ENCODE measurements around the gene SYCP3.
"Not testable (repeated sequence)": the region's sequence is repeated elsewhere in the genome, so short reads cannot be mapped to it uniquely, and the experiment has no call there.

Gene SYCP3

DNA sequence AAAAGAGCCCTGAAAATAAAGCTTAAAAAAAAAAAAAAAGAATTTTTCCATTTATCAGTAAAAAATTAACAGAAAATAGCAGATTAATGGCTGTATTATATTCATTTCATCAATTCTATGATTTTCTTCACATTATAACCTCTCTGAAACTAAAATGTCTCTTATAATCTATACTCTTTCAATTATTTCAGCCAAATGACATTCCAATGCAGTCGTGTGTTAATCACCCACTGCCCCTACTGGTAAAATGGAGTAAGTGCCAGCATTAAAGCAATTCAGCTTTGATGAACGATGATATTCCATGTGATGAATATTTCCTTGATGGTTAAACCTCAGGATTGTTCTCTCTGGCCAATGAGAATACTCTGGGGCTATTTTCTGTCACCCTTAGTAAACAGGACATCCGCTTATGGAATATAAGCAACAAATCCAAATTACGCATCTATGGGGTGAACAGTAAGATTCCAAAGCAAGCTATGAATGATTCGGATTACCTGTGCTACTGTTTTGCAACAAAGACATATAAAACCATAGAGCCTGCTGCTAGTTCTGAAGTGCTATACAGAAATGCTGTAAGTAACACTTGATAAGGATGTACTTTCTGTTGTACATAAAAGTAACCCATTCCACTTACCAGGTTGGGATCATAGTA, 20.3 kb upstream of the SYCP3 start:
- DNase-seq, result no peak

DNA sequence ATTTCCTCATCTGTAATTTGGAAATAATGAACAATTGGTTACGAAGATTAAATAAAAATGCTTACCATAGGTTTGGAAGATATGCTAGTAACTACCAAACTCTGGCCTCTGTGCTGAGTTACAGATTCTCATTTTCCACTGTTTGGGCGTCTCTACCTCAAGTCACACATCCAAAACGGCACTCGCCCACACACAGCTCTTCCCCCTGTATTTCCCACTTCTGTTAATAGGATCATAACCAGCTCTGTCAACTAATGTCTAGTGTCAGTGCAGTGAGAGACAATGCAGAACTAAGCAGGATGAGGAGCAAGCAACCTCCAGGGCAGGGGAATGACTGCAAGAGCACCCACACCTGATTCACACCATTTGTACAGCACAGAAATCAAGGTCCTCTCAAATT, 10.9 kb upstream of the SYCP3 start:
- no peak for DNase-seq

DNA sequence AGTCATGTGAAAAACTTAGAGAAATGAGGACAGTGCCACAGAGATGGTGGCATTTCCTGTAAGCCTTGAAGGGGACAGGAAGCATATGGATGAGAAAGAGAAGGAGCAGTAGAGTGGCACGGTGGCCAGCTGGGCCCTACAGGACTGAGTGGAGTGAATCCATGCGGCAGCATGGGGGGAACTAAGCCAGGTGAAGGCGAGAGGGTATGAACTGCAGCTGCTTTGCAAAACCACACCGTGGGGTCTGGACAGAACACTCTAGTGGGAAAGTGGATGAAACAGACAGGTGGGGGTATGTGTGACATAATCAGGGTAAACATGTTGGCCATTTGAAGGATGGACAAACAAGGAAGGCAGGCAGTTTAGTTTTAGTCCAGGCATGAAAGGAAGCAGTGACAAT, 10.4 kb upstream of the SYCP3 start:
- no peak for DNase-seq

DNA sequence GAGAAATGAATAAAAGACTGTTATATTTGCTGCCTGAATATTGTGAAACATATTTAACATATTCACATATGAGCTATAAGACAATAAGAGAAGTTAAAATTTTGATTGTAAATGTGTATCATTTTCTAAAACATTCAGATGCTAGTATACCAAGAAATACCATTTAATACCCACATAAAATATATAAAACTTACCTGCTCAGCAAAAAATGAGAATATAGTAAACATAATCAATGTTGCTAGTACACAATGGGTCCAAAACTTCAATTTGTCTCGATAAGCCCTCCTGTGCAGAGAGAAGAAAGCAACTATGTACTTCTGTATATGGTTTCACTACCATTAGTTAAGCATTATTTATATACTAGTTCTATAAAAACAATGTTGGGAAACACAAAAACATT, 9.6 kb upstream of the SYCP3 start:
- DNase-seq, result no peak

DNA sequence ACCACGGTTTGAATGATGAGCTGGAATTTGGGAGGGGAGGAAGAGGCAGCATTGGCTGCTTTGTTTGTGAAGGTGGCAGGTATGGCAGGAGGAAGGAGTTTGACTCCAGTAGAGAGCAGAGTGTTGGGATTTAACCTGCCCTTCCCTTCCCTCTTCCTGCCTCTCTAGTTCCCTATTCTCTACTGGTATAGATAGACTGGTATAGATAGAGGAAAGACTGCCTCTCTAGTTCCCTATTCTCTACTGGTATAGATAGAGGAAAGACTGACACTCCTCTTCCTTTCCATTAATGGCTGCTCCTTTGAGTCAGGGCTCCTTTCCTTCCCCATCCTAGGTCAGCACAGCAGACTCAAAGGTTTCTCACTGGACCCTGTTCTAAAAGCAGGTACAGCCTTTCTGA, 8.4 kb upstream of the SYCP3 start:
- no peak for DNase-seq

DNA sequence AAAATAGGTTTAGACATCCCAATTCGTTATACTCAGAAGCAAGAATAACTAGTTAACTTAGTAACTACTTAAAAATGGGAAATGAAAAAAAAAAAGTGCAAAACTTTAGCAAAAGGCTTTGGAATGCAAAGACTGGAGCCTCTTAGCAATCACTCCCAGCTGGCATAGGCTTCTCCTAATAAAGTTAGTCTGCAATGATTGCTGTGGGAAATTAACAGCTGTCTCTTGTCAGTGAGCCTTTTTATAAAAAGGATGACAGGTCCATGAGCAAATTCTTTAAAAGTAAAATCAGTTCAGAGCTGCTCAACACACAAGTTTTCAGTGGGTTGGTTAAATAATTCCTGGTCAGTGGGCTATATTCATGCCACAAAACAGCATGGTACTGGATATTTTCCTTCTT, 7.4 kb upstream of the SYCP3 start:
- DNase-seq, result no peak

DNA sequence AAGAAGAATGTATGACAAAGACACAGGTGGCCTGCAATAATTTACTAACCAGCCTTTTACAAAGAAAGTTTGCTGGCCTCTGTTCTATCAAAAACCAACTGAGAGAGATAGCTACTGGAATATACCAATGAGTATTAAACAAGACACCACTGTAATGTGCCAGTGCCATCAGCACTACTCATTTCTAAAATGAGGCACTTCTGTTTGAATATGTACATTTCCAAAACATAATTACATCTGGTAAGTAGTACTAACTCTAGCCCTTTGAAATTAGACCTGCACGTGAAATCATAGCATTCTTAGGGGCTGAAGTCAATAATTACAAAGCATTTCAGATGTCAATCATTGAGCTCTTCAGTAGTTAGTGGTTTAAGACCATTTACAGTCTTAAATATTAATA, 6.9 kb upstream of the SYCP3 start:
- no peak for DNase-seq

DNA sequence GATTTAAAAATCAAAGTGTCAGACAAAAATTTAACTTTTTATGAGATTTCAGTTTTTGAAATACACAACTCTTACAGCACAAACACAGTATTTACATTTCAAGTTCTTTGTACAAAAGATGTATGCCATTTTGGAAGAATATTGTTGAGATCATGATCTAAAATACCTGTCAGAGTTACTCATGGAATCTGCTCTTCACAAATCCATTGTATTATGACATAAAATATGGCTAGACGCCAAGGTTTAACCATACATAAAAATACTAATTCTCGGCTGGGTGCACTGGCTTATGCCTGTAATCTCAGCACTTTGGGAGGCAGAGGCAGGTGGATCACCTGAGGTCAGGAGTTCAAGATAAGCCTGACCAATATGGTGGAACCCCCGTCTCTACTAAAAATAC, 6.2 kb upstream of the SYCP3 start:
- no peak for DNase-seq

DNA sequence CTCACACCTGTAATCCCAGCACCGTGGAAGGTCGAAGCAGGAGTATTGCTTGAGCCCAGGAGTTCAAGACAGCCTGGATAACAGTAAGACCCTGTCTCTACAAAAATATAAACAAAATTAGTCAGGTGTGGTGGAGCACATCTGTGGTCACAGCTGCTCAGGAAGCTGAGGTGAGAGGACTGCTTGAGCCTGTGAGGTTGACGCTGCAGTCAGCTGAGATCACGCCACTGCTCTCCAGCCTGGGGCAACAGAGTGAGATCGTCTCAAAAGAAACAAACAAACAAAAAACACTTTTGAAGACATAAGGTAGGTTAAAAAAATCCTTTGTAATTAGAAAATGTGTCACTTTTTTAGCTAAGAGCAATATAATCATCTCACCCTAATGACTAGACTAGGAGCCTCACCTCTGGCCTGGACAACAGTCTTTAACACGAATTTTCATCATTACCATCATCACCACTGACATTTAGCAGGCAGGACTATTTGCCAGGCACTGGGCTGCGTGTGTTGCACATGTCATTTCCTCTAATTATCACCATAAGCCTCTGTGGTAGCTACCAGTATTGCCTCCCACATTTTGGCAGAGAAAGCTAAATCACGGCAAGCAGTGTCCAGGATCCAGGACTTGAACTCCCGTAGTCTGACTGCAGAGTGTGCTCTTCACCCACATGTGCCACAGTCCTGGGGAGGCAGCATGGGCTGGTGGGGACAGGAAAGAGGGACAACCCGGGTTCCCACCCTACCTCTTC, 4.6 kb upstream of the SYCP3 start:
- DNase-seq, result no peak

DNA sequence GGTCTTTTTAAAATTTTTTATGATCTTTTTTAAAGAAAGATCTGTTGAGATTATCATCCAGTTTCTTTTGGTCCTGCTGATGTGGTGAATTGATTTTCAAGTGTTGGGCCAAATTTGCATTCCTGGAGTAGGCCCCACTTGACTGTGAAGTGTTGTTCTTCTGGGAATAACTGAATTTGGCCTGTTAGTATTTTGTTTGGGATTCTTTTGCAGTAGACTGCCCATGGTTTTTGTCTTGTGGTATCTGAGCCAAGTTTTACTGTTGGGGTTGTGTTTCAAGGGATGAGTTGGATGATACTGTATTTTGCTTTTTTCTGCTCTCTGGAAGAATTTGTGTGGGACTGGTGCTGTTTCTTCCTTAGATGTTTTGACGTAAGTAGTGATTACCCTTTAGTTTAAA, 4.0 kb upstream of the SYCP3 start:
- no peak for DNase-seq

DNA sequence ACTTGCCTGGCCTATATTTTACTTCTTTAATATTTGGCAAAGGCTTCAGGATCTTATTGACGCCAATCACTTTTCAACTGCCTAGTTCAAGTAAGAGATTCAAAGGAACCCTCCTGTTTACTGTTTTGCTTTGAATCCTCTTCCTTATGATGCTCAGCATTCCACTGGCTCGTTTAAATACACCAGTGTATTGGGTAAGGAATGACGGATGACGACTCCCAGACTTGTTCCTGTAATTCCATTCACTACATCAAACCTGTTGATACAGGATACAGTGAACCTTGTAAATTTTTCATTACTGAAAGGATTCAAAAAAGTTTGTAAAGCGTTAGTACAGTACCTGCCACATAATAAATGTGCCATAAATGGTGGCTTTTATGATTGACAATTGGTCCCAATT, 1.7 kb upstream of the SYCP3 start:
- DNase-seq, result no peak

DNA sequence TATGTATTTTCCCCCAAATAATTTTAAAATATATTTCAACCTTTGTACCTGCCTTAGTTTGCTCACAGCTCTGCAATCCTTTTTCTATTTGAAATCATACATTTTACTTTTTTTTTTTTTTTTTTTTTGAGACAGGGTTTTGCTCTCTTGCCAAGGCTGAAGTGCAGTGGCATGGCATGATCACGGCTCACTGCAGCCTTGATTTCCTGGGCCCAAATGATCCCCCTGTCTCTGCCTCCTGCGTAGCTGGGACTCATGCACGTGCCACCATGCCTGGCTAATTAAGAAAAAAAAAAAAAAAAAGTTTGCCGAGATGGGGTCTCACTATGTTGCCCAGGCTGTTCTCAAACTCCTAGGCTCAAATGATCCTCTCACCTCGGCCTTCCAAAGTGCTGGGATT, 1.3 kb upstream of the SYCP3 start:
- no peak for DNase-seq

DNA sequence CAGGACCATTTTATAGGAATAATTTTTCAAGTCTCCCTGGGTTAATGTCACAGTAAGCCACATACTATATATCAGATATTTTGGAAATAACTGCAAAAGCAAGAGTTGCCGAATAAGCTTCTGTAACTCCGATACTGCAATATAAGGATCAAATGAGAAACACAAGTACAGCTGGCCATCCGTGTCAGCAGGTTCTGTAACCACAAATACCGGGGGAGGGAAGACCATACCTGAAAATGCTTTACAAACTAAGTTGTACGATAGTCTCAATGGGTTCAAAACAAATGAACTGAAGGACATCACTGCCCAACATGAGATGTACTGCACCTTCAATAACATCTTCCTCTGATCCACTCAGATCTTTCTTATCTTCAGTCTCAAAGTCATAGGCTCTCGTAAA, 1.8 kb downstream of the SYCP3 start:
- DNase-seq, result no peak

DNA sequence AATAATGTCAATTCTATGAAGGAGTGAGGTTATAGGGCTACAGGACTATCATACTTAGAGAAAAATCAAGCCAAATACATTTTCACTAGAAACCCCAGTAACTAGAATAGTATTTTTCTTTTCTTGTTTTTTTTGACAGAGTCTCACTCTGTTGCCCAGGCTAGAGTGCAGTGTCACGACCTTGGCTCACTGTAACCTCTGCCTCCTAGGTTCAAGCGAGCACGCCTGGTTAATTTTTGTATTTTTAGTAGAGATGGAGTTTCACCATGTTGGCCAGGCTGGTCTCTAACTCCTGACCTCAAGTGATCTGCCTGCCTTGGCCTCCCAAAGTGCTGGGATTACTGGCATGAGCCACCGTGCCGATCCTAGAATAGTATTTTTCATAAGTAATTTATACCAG, 4.8 kb downstream of the SYCP3 start:
- not testable (repeated sequence) for DNase-seq

DNA sequence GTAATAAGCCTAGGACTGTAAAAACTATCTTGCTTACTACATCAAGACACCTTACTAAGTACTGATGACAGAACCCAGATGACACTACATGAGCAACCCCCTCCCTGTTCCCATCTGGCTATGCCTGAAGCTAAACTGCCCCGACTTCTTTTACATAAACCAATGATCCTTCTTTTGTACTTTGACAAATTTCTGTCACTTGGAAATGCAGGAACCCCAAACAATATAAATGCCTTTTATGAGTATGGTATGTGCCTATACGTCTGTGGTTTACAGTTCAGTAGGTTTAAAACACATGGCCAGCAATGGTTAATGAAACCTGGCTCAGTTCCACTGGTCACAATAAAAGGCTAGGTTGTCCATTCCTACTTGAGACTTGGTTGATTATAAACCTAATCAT, 6.1 kb downstream of the SYCP3 start:
- DNase-seq, result no peak

DNA sequence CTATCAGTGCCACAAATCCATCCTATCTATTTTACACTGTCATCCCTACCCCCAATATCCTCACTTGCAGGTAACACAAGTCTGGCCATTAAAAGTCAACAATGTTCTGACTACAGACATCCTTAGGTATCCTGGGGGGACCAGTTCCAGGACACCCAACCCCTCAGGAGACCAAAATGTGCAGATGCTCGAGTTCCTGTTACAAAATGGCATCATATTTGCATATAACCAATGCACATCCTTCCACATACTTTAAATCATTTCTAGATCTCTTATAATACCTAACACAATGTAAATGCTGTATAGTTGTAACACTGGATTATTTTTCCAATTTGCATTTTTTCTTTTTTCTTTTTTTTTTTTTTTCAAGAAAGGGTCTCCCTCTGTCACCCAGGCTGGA, 6.9 kb downstream of the SYCP3 start:
- no peak for DNase-seq

DNA sequence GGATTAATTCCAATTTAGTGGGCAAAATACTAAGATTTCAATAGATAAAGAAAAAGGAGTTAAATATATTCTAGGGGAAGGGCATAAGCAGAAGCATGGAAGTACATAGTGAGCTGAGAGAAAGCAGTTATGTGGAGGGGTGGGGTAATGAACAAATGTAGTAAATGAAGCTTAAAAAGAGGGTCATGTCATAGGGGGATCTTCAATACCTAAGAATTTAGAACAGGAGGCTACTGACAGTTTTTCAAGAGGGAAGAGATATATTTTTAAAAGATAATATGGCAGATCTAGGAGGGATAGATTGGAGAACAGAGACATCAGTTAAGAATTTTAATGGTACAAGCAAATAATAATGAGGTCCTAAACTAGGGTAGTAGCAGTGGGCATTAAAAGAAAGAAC, 9.4 kb downstream of the SYCP3 start:
- no peak for DNase-seq

DNA sequence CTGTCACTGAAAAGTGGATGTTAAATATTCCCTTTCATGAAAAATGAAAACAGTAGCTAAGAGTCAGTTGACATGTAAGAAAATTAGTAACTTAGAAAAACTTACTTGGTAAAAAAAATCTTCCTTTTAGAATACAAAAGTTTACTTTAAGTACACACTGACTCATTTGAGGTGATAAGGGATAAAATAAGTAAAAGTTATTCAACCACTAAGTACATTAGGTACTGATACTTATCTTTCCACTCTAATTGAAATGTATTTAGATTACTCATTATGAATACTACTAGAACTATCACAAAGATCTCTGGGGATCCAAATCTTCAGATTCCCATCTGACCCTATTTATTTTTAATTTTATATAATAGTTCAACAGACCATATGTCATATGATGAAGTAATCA, 12.2 kb downstream of the SYCP3 start:
- DNase-seq, result no peak

DNA sequence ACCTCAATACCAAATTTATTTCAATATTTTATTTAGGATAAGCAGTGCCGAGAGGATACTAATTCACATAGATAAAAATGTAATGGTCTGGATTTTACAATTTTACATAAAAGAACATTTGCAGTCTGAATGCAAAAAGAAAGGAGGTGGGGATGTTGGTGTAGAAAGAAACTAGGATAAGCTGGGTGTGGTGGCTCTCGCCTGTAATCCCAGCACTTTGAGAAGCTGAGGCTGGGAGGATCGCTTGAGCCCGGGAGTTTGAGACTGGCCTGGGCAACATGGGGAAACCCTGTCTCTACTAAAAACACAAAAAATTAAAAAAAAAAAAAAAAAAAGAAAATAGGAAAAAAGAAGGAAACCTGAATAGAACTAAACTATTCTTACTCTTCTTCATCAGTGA, 16.9 kb downstream of the SYCP3 start:
- no peak for DNase-seq

DNA sequence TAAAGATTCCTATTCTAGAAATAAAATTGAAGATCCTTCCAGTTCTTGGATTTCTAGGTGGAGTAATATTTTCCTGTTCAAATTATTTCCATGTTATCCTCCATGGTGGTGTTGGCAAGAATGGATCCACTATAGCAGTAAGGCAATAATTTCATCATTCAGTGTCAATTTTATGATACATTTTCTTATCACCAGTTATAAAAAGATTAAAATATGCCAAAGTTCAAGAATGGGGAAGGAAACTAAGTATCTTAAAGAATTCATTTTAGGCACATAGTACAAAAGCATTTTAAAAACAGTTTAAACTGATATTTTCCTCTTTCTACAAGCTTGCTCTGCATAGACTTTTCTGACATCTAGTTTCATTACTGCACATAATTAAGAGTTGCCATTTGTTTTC, 19.1 kb downstream of the SYCP3 start:
- DNase-seq, result no peak

DNA sequence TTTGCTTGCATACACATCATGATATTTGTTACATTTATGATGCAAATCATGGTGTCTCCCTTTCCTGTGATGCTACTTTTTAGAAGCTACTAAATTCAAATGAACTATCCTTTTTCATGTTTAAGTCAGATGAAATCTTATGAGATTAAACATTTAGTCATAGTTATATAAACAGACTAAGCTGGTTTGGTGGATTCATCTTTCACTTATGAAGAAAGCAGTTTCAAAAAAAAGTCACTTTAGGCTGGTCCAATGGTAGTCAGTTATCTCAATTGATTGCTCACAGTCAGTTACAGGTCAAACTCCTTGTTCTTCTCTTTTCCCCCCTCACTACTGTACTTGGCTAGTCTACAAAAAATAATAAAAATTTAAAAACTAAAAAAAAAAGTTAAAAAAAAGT, 19.7 kb downstream of the SYCP3 start:
- DNase-seq, result no peak

DNA sequence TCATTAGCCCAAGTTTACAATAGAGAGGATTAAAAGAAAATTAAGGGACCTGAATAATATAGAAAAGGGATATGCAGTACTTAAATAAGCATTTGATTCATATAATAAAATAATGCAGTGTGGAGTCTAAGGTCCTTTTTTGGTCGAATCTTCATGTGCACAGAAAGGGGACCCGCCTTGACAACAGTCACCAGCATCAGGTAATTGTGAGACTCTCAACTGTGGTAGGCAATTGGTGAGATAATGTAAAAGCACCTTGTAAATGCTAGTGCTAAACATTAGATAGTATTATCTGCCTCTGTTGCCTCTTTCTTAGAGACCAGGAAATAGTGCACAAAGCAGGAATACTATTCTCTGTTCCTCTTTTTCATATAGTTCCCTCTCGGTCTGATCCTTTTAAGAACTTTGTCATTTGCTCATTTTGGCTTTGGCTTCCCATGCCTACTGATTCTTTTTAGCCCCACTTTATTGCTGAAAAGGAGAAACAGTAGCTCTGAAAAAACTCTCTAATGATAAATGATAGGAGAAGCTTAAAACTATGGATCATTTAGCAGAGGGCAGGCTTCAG, 24.3 kb downstream of the SYCP3 start:
- no peak for DNase-seq

DNA sequence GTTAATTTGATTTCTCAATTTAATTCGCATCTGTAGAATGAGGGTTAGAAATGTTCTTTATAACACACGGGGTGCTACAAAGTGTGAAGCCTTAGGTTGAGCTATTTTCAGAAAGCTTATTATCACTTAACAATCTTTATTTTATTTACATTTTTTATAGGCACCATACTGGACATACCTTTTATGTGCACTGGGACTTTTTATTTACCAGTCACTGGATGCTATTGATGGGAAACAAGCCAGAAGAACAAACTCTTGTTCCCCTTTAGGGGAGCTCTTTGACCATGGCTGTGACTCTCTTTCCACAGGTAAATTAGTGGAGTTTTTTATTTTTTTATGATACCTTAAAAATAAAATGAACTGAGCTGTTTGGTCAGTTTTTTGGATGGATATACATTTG, 25.3 kb downstream of the SYCP3 start:
- DNase-seq, result no peak

DNA sequence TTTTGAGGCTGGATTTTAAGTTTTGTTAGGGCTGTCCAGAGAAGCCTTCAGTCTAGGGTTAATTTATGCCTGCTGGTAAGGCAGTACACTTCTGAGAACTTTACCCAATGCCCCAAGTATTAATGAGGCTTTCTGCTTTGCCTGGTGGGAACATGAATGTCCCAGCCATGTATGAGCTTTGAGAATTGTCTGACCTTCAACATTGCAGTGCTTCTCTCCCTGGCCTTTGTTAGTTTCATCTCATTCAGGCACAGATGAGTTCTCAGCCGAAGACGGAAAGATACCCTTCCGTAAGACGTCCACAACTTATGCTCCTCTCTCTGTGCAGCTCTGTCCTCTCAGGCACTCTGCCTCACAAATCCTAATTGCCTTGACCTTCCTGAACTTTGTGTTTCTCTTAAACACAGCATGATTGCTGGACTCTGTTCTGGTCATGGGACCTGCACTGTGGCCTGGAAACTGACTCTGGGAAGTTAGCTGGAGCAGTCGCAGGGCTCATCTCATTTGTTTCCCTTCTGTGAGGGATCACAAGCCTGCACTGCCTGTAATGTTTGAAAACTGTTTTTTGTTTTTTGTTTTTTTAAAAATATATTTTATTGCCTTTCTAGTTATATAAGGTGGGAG, 26.1 kb downstream of the SYCP3 start:
- DNase-seq, result no peak
